Skin epidermis (tissue), 12 donors: ENCODE results near the gene WDR18.

Experiments
- H3K27ac ChIP-seq, 21 experiments: fragments of 200-600 bp; sonication (generic) in 11 of 21; one replicate each; pipeline ENCODE4 v1.5.0; 2020; ENCODE audit warnings: mild to moderate bottlenecking in 3 of 21, inconsistent platforms in 2 of 21, moderate library complexity in 2 of 21
- H3K4me3 ChIP-seq, 7 experiments: fragments of 200-600 bp; sonication (generic) in 2 of 7; one replicate each; pipeline ENCODE4 v1.5.0; 2020; ENCODE audit warnings: inconsistent platforms in 2 of 7, mild to moderate bottlenecking in 2 of 7, moderate library complexity in 1 of 7

WDR18 gene

DNA sequence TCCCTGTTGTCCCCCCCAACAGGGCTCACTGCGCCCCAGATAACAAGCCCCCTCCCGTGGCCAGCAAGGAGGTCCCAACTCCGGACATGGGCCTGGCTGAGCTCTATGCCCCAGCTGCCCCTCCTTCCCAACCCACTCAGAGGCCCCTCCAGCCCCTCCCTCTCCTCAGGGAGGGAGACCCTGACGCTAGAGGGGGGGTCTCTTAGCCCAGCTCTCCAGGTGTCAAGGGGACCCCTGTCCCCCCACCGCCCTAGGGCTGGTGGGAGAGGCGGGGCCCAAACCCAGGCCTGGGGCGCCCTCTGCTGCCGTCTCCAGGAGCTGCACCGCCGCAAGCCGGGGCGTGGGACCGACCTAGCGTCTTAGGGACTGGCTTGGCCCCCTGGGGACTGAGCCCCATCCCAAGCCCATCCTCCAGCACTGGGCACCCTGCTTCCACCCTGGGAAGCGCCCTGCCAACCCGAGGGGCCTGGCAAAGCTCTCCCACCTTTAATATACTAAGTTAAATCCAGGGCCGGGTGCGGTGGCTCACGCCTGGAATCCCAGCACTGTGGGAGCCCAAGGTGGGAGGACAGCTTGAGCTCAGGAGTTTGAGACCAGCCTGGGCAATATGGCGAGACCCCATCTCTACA lies 17.5 kb downstream of the WDR18 start:
- Histone ChIP-seq H3K4me3 (no peak overlapping the region), H3K27ac (no peak overlapping the region)

DNA sequence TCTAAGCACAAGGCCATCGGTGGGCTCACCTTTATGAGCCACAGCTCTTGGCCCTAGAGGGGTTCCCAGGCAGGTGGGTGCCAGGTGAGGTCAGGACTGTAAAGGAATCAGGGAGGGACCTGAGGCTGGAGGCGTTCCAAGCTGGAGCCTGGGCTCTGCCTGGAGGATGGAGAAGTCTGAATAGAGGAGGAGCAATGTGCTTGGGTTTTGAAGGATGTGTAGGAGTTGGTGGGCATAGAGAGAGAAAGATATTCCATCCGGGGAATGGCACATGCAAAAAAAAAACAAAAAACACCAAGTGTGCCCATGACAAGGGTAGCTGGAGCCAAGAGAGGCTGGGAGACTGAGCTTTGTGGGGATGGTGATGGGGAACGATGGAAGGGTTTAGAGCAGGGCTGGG lies 18.5 kb downstream of the WDR18 start:
- no peak overlapping the region for H3K27ac ChIP-seq
- H3K4me3 ChIP-seq, result no peak overlapping the region

DNA sequence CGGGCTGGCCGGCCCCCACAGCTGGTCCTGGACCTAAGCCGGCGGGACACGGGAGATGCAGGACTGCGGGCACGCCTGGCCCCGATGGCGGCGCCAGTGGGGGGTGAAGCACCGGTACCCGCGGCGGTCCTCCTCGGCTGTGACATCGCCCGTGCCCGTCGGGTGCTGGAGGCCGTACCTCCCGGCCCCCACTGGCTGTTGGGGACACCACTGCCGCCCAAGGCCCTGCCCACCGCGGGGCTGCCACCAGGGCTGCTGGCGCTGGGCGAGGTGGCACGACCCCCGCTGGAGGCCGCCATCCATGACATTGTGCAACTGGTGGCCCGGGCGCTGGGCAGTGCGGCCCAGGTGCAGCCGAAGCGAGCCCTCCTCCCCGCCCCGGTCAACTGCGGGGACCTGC lies 19.1 kb downstream of the WDR18 start:
- no peak overlapping the region for H3K27ac ChIP-seq
- H3K4me3 ChIP-seq, result no peak overlapping the region

DNA sequence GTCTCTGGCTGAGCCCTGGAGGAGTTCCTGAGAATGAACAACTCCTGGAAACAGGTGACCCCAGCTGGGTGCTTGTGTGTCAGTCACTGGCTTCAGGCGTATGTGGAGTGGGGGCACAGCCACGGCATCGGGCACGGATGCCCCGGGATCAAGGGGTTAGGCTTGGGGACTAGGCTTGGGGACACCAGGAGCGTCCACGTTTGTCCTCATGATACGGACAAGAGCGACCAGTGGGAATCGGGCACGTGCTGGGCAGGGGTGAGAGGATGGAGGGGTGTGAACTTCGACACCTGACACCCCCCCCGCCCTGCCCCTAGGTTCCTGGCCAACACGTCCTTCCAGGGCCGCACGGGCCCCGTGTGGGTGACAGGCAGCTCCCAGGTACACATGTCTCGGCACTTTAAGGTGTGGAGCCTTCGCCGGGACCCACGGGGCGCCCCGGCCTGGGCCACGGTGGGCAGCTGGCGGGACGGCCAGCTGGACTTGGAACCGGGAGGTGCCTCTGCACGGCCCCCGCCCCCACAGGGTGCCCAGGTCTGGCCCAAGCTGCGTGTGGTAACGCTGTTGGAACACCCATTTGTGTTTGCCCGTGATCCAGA lies 20.2 kb downstream of the WDR18 start:
- no peak overlapping the region for H3K4me3 ChIP-seq
- no peak overlapping the region for H3K27ac ChIP-seq

DNA sequence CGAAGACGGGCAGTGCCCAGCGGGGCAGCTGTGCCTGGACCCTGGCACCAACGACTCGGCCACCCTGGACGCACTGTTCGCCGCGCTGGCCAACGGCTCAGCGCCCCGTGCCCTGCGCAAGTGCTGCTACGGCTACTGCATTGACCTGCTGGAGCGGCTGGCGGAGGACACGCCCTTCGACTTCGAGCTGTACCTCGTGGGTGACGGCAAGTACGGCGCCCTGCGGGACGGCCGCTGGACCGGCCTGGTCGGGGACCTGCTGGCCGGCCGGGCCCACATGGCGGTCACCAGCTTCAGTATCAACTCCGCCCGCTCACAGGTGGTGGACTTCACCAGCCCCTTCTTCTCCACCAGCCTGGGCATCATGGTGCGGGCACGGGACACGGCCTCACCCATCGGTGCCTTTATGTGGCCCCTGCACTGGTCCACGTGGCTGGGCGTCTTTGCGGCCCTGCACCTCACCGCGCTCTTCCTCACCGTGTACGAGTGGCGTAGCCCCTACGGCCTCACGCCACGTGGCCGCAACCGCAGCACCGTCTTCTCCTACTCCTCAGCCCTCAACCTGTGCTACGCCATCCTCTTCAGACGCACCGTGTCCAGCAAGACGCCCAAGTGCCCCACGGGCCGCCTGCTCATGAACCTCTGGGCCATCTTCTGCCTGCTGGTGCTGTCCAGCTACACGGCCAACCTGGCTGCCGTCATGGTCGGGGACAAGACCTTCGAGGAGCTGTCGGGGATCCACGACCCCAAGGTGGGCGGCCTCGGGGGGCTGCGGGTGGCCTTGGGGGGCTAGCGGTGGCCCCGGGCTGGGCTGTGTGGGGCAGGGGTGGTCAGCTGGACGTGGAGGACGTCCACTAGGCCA lies 20.9 kb downstream of the WDR18 start:
- H3K4me3 ChIP-seq, result no peak overlapping the region
- no peak overlapping the region for H3K27ac ChIP-seq

DNA sequence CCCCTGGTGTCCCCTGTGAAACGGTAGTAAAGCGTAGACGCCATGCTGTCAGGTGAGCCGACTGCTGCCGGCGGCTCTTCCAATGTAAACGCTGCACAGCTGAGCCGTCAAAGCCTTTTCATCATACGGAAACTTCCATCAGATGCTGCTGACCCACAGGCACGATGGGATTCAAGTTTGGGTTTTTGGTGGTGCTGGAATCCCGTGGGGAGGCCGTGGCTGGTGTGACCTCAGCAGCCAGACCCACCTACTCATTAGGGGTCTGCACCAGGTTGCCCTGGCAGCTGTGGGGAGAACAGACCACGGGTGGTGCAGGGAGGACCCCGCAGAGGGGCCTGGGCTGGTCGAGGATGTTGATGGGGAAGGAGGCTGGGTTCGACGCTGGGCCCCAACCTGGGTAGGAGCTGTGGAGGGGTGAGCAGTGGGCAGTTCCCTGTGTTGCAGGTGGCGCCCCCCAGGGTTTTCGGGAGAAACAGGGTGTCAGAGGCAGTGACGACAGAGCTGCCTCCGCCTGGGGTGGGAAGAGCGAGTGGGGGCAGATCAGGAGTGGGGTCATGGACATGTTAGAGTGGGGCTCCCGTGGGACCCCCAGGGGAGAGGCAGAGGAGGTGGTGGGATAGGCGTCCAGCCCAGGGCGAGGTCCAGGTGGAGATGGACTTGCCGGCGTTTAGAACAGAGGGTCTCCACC lies 22.7 kb downstream of the WDR18 start:
- H3K4me3 ChIP-seq, result no peak overlapping the region
- no peak overlapping the region for H3K27ac ChIP-seq

DNA sequence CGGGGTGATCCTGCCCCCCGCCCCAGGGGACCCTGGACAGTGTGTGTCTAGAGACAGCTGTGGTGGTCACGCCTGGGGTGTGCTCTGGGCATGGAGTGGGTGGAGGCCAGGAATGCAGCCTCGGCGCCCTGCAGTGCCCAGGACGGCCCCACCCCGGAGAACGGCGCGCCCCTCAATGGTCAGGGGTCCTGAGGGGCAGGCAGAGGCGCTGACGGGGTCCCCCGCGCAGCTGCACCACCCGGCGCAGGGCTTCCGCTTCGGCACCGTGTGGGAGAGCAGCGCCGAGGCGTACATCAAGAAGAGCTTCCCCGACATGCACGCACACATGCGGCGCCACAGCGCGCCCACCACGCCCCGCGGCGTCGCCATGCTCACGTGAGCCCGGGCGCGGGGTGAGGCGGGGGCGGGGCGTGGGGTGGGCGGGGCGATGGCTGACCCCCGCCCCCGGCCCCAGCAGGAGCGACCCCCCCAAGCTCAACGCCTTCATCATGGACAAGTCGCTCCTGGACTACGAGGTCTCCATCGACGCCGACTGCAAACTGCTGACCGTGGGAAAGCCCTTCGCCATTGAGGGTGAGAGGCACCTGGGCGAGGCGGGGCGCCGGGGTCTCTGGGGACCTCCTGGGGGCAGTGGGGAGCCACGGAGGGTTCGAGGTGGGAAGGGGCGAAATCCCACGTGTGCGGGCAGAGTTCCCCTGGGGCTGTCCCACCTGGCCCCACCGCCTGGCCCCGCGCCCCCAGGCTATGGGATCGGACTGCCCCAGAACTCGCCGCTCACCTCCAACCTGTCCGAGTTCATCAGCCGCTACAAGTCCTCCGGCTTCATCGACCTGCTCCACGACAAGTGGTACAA lies 23.5 kb downstream of the WDR18 start:
- Histone ChIP-seq H3K27ac (no peak overlapping the region), H3K4me3 (no peak overlapping the region)

DNA sequence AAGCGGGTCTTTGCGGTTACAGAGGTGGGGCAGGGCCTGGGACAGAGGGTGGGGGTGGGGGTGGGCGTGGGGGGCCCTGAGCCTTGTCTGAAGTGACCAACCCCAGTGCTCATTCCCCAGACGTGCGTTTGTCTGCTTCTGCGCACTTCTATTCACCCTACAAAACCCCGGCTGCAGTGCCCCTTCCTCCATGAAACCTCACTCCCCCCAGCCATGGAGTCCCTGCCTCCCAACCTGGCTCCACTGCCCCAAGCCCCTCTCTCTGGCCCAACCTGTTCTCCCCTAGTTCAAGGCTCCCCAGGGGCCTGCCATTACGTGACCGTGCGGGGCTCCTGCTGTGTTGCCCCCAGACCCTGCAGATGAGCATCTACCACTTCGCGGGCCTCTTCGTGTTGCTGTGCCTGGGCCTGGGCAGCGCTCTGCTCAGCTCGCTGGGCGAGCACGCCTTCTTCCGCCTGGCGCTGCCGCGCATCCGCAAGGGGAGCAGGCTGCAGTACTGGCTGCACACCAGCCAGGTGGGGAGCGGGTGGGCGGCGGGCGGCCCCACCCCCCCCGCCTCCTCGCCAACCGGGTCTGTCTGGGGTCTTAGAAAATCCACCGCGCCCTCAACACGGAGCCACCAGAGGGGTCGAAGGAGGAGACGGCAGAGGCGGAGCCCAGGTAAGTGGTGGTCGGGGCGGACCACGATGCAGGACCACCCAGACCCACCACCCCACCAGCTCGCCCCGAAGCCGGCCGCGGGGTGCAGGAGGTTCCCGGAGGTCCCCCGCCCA lies 24.3 kb downstream of the WDR18 start:
- no peak overlapping the region for H3K4me3 ChIP-seq
- no peak overlapping the region for H3K27ac ChIP-seq

DNA sequence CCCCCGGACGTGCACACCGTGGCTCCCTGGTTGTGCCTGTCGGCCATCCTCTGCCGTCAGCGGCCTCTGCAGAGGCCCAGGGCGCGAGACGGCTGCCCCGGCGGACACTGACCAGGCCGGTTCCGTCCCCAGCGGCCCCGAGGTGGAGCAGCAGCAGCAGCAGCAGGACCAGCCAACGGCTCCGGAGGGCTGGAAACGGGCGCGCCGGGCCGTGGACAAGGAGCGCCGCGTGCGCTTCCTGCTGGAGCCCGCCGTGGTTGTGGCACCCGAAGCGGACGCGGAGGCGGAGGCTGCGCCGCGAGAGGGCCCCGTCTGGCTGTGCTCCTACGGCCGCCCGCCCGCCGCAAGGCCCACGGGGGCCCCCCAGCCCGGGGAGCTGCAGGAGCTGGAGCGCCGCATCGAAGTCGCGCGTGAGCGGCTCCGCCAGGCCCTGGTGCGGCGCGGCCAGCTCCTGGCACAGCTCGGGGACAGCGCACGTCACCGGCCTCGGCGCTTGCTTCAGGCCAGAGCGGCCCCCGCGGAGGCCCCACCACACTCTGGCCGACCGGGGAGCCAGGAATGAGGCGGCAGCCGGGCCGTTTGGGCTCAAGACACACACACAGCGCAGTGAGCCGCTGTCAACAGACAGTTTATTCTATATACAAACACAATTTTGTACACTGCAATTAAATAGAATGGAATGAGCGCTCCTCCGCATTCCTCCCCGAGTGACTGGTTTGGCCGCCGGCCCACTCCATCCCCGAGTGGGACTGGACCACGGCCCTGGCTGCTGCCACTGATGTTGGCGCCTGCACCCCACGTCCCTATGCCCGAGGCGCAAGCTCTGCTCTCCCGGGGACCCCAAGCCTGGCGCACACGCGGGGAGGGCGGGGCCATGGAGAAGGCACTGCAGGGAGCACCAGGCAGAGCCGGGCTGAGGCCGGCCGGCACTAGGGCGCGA lies 25.2 kb downstream of the WDR18 start:
- H3K4me3 ChIP-seq, result no peak overlapping the region
- H3K27ac ChIP-seq, result no peak overlapping the region

DNA sequence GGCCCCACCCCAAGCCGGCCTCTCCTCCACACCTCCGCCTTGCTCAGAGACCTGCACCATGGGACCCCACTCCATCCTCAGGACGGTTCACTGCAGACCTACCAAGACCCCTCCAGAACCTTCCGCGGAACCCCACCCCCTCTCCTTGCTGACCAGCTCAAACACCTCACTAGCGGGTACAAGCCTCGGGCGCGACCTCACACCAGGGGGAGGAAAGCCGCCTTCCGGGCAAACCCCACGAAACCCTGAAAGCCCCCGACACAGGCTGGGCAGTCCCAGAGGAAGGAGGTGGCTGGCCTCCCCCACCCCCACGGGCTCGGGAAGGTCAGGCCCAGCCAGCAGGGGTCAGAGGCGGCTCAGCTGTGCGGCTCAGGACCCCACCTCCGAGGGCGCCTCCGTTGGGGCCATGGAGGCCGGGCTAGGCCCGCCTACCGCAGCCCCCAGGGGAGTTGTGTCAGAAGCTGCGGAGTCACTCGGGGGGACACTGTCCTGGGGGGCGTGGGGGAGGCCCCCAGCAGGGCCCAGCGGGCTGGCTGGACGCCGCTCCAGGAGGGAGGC lies 25.9 kb downstream of the WDR18 start:
- Histone ChIP-seq H3K27ac (no peak overlapping the region), H3K4me3 (no peak overlapping the region)

DNA sequence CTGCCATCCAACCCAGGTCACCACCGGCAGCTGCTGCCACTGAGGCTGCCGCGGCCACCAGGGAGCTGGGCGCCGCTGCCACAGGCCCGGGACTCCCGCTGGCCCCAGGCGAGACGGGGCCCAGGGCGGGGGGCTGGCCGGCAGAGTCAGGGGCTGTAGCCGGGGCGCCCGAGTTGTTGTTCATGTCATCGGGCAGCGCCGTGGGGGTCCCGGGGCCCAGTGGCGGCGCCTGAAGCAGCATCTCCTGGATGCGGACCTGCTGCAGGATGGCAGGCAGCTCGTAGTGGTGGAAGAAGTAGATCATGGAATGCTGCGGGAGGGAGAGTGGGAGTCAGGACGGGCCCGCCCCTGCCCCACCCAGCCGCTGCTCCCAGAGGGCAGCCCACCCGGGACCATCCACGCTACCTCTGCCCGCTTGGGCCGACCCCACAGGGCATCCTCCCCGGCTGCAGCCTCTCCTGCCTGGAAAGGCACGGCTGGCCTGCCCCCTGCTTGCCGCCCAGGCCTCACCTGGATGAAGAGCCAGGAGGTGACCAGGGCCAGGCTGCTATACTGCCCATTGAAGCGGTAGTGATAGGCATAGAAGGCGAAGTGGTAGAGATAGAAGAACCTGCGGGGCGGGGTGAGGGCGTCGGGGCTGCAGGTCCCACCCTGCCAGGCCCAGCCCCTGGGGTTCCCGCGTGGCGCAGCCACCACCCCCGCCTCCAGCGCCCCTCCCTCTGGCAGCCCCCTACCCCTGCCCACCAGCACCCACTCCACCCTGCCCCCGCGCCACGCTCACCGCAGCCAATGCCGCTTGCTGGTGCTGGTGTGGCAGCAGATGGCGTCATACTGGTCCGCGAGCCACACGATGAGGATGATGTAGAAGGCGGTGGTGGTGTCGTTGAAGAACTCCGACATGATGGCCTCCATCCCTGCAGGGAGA lies 26.7 kb downstream of the WDR18 start:
- H3K27ac ChIP-seq, result no peak overlapping the region

DNA sequence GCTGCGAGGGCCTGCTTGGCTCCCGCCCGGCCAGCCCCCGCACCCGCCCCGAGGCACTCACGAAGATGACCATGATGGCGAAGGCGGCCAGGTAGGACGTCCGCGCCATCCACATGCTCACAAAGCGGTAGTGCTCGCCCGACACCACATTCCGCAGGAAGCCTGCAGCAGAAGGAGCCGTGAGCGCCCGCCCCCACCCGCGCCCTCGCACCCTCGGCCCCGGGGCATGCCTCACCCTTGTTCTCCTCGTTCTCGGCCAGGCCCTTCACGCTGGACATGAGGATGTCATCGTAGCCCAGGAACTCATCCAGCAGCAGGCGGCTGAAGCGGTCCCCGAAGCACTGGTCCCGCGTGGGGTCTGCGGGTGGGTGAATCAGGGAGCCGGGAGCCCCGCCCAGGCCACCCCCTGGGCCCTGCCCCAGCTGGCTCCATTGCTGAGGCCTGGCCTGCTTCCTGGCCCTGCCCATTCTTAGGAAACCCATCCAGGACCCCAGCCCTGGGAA lies 27.7 kb downstream of the WDR18 start:
- no peak overlapping the region for H3K4me3 ChIP-seq

More for the DNA sequence above, 26.7 kb downstream of the WDR18 start:
- no peak overlapping the region for H3K4me3 ChIP-seq

DNA sequence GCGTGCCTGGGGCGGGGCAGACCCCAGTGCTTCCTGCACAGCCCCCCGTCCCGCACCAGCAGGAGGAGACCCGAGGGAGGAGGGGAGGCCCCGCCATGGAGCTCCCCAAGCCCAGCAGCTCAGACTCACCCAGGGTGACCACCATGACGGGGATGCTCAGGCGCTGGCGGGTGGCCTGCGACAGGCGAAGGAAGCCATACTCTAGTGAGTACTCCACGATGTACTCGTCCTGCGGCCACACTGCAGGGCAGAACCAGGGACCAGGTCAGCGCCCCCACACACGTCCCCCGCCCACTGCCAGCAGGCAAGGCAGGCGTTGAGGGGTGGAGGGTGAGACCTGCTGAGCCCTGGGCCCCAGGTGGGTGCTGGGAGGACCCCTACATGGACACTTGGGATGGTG lies 28.2 kb downstream of the WDR18 start:
- no peak overlapping the region for H3K27ac ChIP-seq
- no peak overlapping the region for H3K4me3 ChIP-seq

More for the DNA sequence above, 27.7 kb downstream of the WDR18 start:
- H3K27ac ChIP-seq, result no peak overlapping the region

DNA sequence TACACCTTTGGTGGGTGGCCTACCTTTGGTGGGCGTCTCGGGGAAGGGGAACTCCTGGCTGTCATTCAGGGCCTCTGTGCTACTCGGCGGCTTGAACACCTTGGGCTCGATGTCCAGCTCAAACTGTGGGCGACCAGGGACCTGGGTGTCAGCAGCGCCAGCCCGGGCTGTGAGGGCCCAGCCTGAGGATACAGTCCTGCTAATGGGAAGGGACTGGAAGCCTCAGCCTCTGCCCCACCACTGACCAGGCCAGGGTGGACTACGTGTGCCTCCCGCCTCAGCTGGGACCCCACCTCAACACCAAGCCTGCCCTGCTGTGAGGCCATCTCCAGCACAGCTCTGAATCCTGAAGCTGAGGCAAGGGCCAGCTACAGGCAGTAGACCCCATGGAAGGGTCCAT lies 29.1 kb downstream of the WDR18 start:
- Histone ChIP-seq H3K4me3 (no peak overlapping the region), H3K27ac (no peak overlapping the region)

DNA sequence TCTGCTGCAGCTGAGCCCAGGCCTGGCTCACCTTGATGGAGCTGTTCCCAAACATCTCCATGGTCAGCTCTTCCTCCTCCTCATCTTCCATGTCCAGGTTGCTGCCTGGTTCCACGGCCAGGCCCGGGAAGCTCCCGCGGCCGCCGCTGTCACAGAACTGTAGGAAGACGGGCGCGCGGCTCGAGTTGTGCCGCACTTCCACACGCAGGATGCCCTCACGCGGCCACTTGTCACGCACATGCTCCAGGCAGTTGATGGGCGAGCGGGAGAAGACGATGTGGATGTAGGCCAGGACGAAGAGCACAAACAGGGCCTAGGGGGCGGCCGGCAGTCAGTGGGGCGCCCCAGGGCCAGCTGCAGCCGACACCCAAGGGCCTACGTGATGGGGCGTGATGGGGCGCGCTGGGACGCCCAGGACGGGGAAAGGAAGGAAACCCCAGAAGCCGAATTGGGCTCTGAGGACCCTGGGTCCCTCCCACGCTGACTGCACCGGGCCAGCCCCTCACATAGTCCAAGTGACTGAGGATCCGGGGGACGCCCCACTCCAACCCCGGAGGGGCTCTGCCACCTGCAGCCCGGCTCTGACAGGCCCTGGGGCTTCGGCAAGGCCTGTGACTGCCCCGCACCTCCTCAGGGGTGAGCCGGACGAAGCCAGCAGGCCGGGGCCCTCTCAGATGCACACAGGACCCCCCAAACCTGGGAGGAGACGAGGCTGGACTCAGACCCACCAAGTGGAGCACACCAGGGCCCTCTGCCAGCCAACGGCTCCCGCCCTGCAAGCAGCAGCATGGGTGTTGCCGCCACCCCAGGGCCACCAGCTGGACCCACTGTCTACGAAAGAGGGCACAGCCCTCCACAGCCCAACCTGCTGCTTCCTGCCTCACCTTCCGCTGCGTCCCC lies 30.3 kb downstream of the WDR18 start:
- peak overlapping the region in 2 of 21 experiments; percentile 32 to 96 for H3K27ac ChIP-seq
- H3K4me3 ChIP-seq, result no peak overlapping the region
